Loucy (cell line): ENCODE data around the gene TRIM47.

Source experiments
- EZH2phosphoT487 ChIP-seq: fragments of 200-600 bp; IDR thresholded peaks from 2 replicates; pipeline ENCODE4 v1.6.1; 2018; ENCODE audit warnings: antibody characterized with exemption, mild to moderate bottlenecking, moderate library complexity, borderline replicate concordance
- TF ChIP-seq, protein P1 (sequence below): fragments of 200-600 bp; sonication (generic); conservative IDR thresholded peaks from 2 replicates; pipeline ENCODE4 v1.5.1; 2014; ENCODE audit warnings: mild to moderate bottlenecking, antibody characterized with exemption, low read length

DNA sequence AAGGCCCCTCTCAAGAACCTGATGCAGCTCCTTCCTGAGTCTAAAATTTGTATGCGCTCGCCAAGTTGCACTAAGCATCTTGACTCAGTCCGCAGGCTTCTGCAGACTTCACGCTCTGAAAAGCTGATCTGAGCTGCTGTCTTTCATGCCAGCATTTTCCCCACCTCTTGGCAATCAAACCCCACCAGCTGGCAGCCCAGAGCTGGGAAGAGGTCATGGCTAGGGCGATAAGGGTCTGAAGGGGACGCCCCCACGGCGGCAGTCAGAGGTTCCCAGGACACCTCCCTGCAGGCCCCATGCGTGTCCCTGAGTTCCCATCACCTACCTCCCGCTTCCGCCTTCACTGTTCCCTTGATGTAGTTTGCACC, 29.1 kb downstream of the TRIM47 start:
- TF ChIP-seq, protein P1, sequence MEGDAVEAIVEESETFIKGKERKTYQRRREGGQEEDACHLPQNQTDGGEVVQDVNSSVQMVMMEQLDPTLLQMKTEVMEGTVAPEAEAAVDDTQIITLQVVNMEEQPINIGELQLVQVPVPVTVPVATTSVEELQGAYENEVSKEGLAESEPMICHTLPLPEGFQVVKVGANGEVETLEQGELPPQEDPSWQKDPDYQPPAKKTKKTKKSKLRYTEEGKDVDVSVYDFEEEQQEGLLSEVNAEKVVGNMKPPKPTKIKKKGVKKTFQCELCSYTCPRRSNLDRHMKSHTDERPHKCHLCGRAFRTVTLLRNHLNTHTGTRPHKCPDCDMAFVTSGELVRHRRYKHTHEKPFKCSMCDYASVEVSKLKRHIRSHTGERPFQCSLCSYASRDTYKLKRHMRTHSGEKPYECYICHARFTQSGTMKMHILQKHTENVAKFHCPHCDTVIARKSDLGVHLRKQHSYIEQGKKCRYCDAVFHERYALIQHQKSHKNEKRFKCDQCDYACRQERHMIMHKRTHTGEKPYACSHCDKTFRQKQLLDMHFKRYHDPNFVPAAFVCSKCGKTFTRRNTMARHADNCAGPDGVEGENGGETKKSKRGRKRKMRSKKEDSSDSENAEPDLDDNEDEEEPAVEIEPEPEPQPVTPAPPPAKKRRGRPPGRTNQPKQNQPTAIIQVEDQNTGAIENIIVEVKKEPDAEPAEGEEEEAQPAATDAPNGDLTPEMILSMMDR: no peak
- no peak for TF ChIP-seq EZH2phosphoT487
